Tibial nerve (tissue), 4 donors: ENCODE data around the gene SAMD7. TPM values are rescaled to one million over a fixed set of nuclear protein-coding genes. Genes with fewer than 3 reads are reported as not detected.

Experiments
- DNase-seq, 2 donors: peaks; one replicate each; pipeline ENCODE4 v3.0.0-alpha.2; 2019; ENCODE audit warnings: low spot score in 2 of 2
- H3K27ac ChIP-seq, 4 donors: fragments of 200-600 bp; sonication (generic) in 3 of 4; one replicate each; pipeline ENCODE4 v1.5.1; 2017 to 2019; ENCODE audit warnings: mild to moderate bottlenecking in 1 of 4
- H3K27me3 ChIP-seq, 2 donors: fragments of 200-600 bp; sonication (generic) in 1 of 2; one replicate each; pipeline versions ENCODE4 v1.5.1 to v1.6.0; 2017 to 2019
- H3K36me3 ChIP-seq, 3 donors: fragments of 200-600 bp; sonication (generic); one replicate each; pipeline ENCODE4 v1.5.1; 2018 to 2019
- H3K4me1 ChIP-seq, 4 donors: fragments of 200-600 bp; sonication (generic) in 3 of 4; one replicate each; pipeline ENCODE4 v1.5.1; 2017 to 2019
- H3K4me3 ChIP-seq, 4 donors: fragments of 200-600 bp; sonication (generic) in 3 of 4; one replicate each; pipeline ENCODE4 v1.5.1; 2017 to 2019; ENCODE audit warnings: mild to moderate bottlenecking in 1 of 4, moderate library complexity in 1 of 4
- H3K9me3 ChIP-seq, 4 donors: fragments of 200-600 bp; sonication (generic) in 3 of 4; one replicate each; pipeline ENCODE4 v1.5.1; 2017 to 2019
- CTCF ChIP-seq, 5 experiments: fragments of 200-600 bp in 3 of 5; fragments of 450-650 bp in 2 of 5; sonication (generic) in 3 of 5; IDR thresholded peaks; one replicate each; pipeline ENCODE4 v1.5.1; 2016 to 2019; ENCODE audit warnings: antibody characterized with exemption in 5 of 5, mild to moderate bottlenecking in 3 of 5, moderate library complexity in 2 of 5
- EP300 ChIP-seq, 2 donors: sonication (generic); formaldehyde crosslinking; IDR thresholded peaks; one replicate each; pipeline ENCODE4 v1.6.1; 2017; ENCODE audit warnings: antibody characterized with exemption in 2 of 2, mild to moderate bottlenecking in 1 of 2
- POLR2A ChIP-seq, 2 donors: fragments of 450-650 bp; IDR thresholded peaks; one replicate each; pipeline ENCODE4 v1.6.1; 2017; ENCODE audit warnings: antibody characterized with exemption in 2 of 2, mild to moderate bottlenecking in 2 of 2, moderate library complexity in 2 of 2
- WGBS, 2 donors: methylation state at CpG; one replicate each; pipeline ENCODE4 v1.1.5; 2018; 5-methylcytosine and 5-hydroxymethylcytosine counted together
- total RNA-seq, 4 donors: library from RNA; depleted of rRNA; stranded (reverse); fragments of >200 nt; gene quantifications; one replicate each; pipeline ENCODE4 v1.1.0, GENCODE V29; 2016

The SAMD7 gene
- total RNA-seq, 4 donors from 2014 or later = not detected

- H3K4me3 ChIP-seq = no peak overlapping the region
- no peak overlapping the region for H3K27ac ChIP-seq
- TF ChIP-seq CTCF (IDR thresholded peaks at IDR 0.05) (no peak), POLR2A (IDR thresholded peaks at IDR 0.05) (no peak), EP300 (IDR thresholded peaks at IDR 0.05) (no peak)
- no peaks in the 10 kb centered on the region for H3K27me3 ChIP-seq
- H3K36me3 ChIP-seq = no peaks in the 10 kb centered on the region
- no peak for DNase-seq
- H3K9me3 ChIP-seq = peaks cover 0 to under 1% (median 0%) of the 10 kb centered on the region in 4 donors
- H3K4me1 ChIP-seq = peaks cover 0 to 6% (median 0%) of the 10 kb centered on the region in 4 donors
Observed at GRCh38 chr3:169907476-169907875, 3.9 kb upstream of the SAMD7 start.

GRCh38 chr3:169907944-169908343, 3.4 kb upstream of the SAMD7 start:
- no peaks in the 10 kb centered on the region for H3K36me3 ChIP-seq
- peaks cover 0 to 6% (median 0%) of the 10 kb centered on the region in 4 donors for H3K4me1 ChIP-seq
- H3K27me3 ChIP-seq = no peaks in the 10 kb centered on the region
- no peaks in the 10 kb centered on the region for H3K9me3 ChIP-seq
- H3K27ac ChIP-seq = no peak overlapping the region
- no peak for DNase-seq
- 80 to 91% methylated on average over 4 of the region's 4 CpGs for WGBS, 2 donors
- no peak overlapping the region for H3K4me3 ChIP-seq
- TF ChIP-seq CTCF (IDR thresholded peaks at IDR 0.05) = no peak
- TF ChIP-seq EP300 (IDR thresholded peaks at IDR 0.05) = no peak
- TF ChIP-seq POLR2A (IDR thresholded peaks at IDR 0.05) = no peak

GRCh38 chr3:169913323-169913722, 2.0 kb downstream of the SAMD7 start:
- H3K36me3 ChIP-seq = no peaks in the 10 kb centered on the region

GRCh38 chr3:169914321-169914720, 2.9 kb downstream of the SAMD7 start:
- H3K36me3 ChIP-seq = no peaks in the 10 kb centered on the region
- WGBS, 2 donors = 72 to 78% methylated on average over 2 of the region's 2 CpGs
- H3K4me1 ChIP-seq = no peaks in the 10 kb centered on the region
- H3K4me3 ChIP-seq = no peak overlapping the region
- TF ChIP-seq EP300 (IDR thresholded peaks at IDR 0.05) = no peak
- TF ChIP-seq POLR2A (IDR thresholded peaks at IDR 0.05) = no peak
- TF ChIP-seq CTCF (IDR thresholded peaks at IDR 0.05) = no peak
- no peak overlapping the region for H3K27ac ChIP-seq
- DNase-seq = no peak
- no peaks in the 10 kb centered on the region for H3K9me3 ChIP-seq
- no peaks in the 10 kb centered on the region for H3K27me3 ChIP-seq

More at GRCh38 chr3:169913323-169913722, 2.0 kb downstream of the SAMD7 start:
- no peak overlapping the region for H3K4me3 ChIP-seq
- no peaks in the 10 kb centered on the region for H3K4me1 ChIP-seq
- no peaks in the 10 kb centered on the region for H3K27me3 ChIP-seq
- 84 to 85% methylated on average over 3 of the region's 3 CpGs for WGBS, 2 donors
- DNase-seq = no peak
- TF ChIP-seq POLR2A (IDR thresholded peaks at IDR 0.05) (no peak), CTCF (IDR thresholded peaks at IDR 0.05) (no peak), EP300 (IDR thresholded peaks at IDR 0.05) (no peak)
- no peaks in the 10 kb centered on the region for H3K9me3 ChIP-seq
- no peak overlapping the region for H3K27ac ChIP-seq

- WGBS, 2 donors = 58 to 71% methylated on average over 7 of the region's 8 CpGs
- H3K36me3 ChIP-seq = no peaks in the 10 kb centered on the region
Observed at GRCh38 chr3:169923189-169923588, 11.8 kb downstream of the SAMD7 start.

More at GRCh38 chr3:169923189-169923588, 11.8 kb downstream of the SAMD7 start:
- H3K27ac ChIP-seq = no peak overlapping the region
- no peaks in the 10 kb centered on the region for H3K27me3 ChIP-seq
- no peak overlapping the region for H3K4me3 ChIP-seq
- DNase-seq = peak; percentile 11 to 20
- H3K4me1 ChIP-seq = no peaks in the 10 kb centered on the region
- H3K9me3 ChIP-seq = no peaks in the 10 kb centered on the region
- no peak for TF ChIP-seq CTCF (IDR thresholded peaks at IDR 0.05)
- TF ChIP-seq EP300 (IDR thresholded peaks at IDR 0.05) = no peak
- TF ChIP-seq POLR2A (IDR thresholded peaks at IDR 0.05) = no peak
